Measurements from ENCODE around the gene KCNN3. TPM values are rescaled to one million over a fixed set of nuclear protein-coding genes. Genes with fewer than 3 reads are reported as not detected.

Gene KCNN3
- total and polyA plus RNA-seq, 7 donors, result 0.23 to 27.7 (median 9.4) TPM

DNA sequence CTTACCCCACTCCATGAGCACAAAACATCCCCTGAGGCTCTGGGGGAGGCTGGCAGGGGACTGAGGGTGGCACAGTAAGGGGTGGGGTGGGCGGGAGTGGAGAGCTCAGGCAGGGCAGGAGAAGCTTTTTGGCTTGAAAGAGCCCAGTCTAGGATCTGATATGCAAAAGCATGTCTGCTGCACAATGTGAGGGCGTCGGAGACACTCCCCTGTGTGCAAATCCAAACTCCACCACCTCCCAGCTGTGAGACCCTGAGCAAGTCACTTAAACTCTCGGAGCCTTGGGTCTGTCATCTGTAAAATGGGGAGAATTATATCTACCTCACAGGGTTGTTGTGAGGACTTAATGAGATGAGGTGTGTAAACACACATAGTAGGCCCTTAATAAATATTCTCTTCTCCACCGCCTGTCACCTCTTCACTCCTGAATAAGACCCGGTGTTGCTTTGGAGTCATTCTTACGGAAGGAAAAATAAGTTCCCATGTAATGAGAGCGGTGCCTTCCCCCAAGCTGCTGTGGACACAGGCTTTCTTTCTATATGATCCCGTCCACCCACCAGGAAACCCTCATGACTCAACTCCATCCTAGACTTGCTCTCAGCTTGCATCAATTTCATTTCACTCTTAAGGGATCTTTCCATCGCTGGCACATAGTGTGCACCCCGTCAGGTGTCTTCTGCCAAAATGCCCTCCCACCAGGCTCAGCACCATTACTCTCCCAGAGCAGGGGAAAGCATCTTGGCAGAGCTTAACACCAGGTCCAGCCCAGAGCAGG is 12.5 kb downstream of the KCNN3 start:
- peaks cover 0 to 7% (median 0%) of the 10 kb centered on the region in 4 donors for H3K4me1 ChIP-seq
- no peak for TF ChIP-seq POLR2AphosphoS5 (IDR thresholded peaks at IDR 0.05)
- TF ChIP-seq EP300 (IDR thresholded peaks at IDR 0.05), result no peak
- TF ChIP-seq POLR2A (IDR thresholded peaks at IDR 0.05), result no peak
- no peak for TF ChIP-seq CTCF (IDR thresholded peaks at IDR 0.05)
- H3K36me3 ChIP-seq, result no peaks in the 10 kb centered on the region
- WGBS, 2 donors, result 81 to 89% methylated on average over 11 of the region's 11 CpGs
- H3K4me3 ChIP-seq, result no peak overlapping the region
- H3K9me3 ChIP-seq, result no peaks in the 10 kb centered on the region
- no peaks in the 10 kb centered on the region for H3K27me3 ChIP-seq
- DNase-seq, result no peak
- H3K27ac ChIP-seq, result peak overlapping the region in 1 of 4 donors; percentile 21
- intact Hi-C loops (cut with DNase I), result no loop called here

GRCh38 chr1:154857022-154857421 is 13.1 kb downstream of the KCNN3 start:
- DNase-seq, result no peak
- intact Hi-C loops (cut with DNase I), result no loop called here

GRCh38 chr1:154856544-154856943 is 13.5 kb downstream of the KCNN3 start:
- TF ChIP-seq POLR2AphosphoS5 (IDR thresholded peaks at IDR 0.05) (no peak), POLR2A (IDR thresholded peaks at IDR 0.05) (no peak), EP300 (IDR thresholded peaks at IDR 0.05) (no peak), CTCF (IDR thresholded peaks at IDR 0.05) (no peak)
- no peak for DNase-seq
- Histone ChIP-seq H3K27ac (peak overlapping the region in 1 of 4 donors; percentile 21), H3K36me3 (no peaks in the 10 kb centered on the region), H3K27me3 (no peaks in the 10 kb centered on the region), H3K4me1 (peaks cover 0 to 7% (median 0%) of the 10 kb centered on the region in 4 donors), H3K4me3 (no peak overlapping the region), H3K9me3 (no peaks in the 10 kb centered on the region)
- WGBS, 2 donors, result 86 to 89% methylated on average over 3 of the region's 3 CpGs
- intact Hi-C loops (cut with DNase I), result no loop called here

More at GRCh38 chr1:154857022-154857421, 13.1 kb downstream of the KCNN3 start:
- Histone ChIP-seq H3K36me3 (no peaks in the 10 kb centered on the region), H3K27me3 (no peaks in the 10 kb centered on the region), H3K27ac (peak overlapping the region in 1 of 4 donors; percentile 21), H3K9me3 (no peaks in the 10 kb centered on the region), H3K4me3 (no peak overlapping the region), H3K4me1 (peaks cover 0 to 7% (median 0%) of the 10 kb centered on the region in 4 donors)
- TF ChIP-seq POLR2AphosphoS5 (IDR thresholded peaks at IDR 0.05), result no peak
- no peak for TF ChIP-seq CTCF (IDR thresholded peaks at IDR 0.05)
- no peak for TF ChIP-seq EP300 (IDR thresholded peaks at IDR 0.05)
- TF ChIP-seq POLR2A (IDR thresholded peaks at IDR 0.05), result no peak
- 91 to 92% methylated on average over 6 of the region's 6 CpGs for WGBS, 2 donors

GRCh38 chr1:154856049-154856448 is 14.0 kb downstream of the KCNN3 start:
- Histone ChIP-seq H3K27me3 (no peaks in the 10 kb centered on the region), H3K4me1 (peaks cover 0 to 7% (median 0%) of the 10 kb centered on the region in 4 donors), H3K9me3 (no peaks in the 10 kb centered on the region), H3K36me3 (no peaks in the 10 kb centered on the region), H3K27ac (peak overlapping the region in 1 of 4 donors; percentile 21), H3K4me3 (no peak overlapping the region)
- no peak for TF ChIP-seq POLR2AphosphoS5 (IDR thresholded peaks at IDR 0.05)
- no peak for TF ChIP-seq CTCF (IDR thresholded peaks at IDR 0.05)
- TF ChIP-seq POLR2A (IDR thresholded peaks at IDR 0.05), result no peak
- no peak for TF ChIP-seq EP300 (IDR thresholded peaks at IDR 0.05)
- intact Hi-C loops (cut with DNase I), result no loop called here
- no peak for DNase-seq
- WGBS, 2 donors, result 69 to 71% methylated on average over 10 of the region's 10 CpGs
